Esophagus squamous epithelium (tissue), 5 donors: ENCODE results near the gene TIMD4. TPM values are rescaled to one million over a fixed set of nuclear protein-coding genes. Genes with fewer than 3 reads are reported as not detected.
"Not testable (repeated sequence)": the region's sequence is repeated elsewhere in the genome, so short reads cannot be mapped to it uniquely, and the experiment has no call there.

Experiments
- DNase-seq: peaks from one replicate; lab custom pipeline; 2025; lab: John Stamatoyannopoulos, UW
- H3K27ac ChIP-seq, 4 donors: fragments of 200-600 bp; sonication (generic); one replicate each; pipeline ENCODE4 v1.5.1; 2016 to 2019; ENCODE audit warnings: mild to moderate bottlenecking in 1 of 4
- H3K27me3 ChIP-seq, 4 donors: fragments of 200-600 bp; sonication (generic); 1 replicate in 3 of 4; 2 replicates in 1 of 4; pipeline versions ENCODE4 v1.5.1 to v1.6.0; 2017 to 2021; ENCODE audit warnings: antibody characterized with exemption in 1 of 4
- H3K36me3 ChIP-seq, 3 donors: fragments of 200-600 bp; sonication (generic); one replicate each; pipeline ENCODE4 v1.5.1; 2016 to 2019
- H3K4me1 ChIP-seq, 3 donors: fragments of 200-600 bp; sonication (generic); one replicate each; pipeline ENCODE4 v1.5.1; 2017 to 2019
- H3K4me3 ChIP-seq, 4 donors: fragments of 200-600 bp; sonication (generic); 1 replicate in 3 of 4; 2 replicates in 1 of 4; pipeline ENCODE4 v1.5.1; 2016 to 2019; ENCODE audit warnings: mild to moderate bottlenecking in 2 of 4, moderate library complexity in 1 of 4
- H3K9me3 ChIP-seq, 3 donors: fragments of 200-600 bp; sonication (generic); one replicate each; pipeline ENCODE4 v1.5.1; 2016 to 2019
- POLR2A ChIP-seq, 4 donors: fragments of 450-650 bp; IDR thresholded peaks; one replicate each; pipeline ENCODE4 v1.6.1; 2017; ENCODE audit warnings: antibody characterized with exemption in 4 of 4, mild to moderate bottlenecking in 4 of 4, moderate library complexity in 3 of 4
- WGBS, 2 donors: methylation state at CpG; one replicate each; pipeline ENCODE4 v1.1.5; 2018; 5-methylcytosine and 5-hydroxymethylcytosine counted together
- intact Hi-C: fragments of 100-400 bp; cut with DNase I; formaldehyde crosslinking; loops from one replicate; pipeline ENCODE4 v1.15.0; 2022
- total RNA-seq, 4 donors: library from RNA; depleted of rRNA; stranded (reverse); fragments of >200 nt; gene quantifications; one replicate each; pipeline ENCODE4 v1.1.0, GENCODE V29; 2016
- TF ChIP-seq, protein P1 (sequence below), 6 experiments: fragments of 450-650 bp in 4 of 6; fragments of 200-600 bp in 2 of 6; sonication (generic) in 2 of 6; IDR thresholded peaks; one replicate each; pipeline ENCODE4 v1.5.1; 2016 to 2019; ENCODE audit warnings: antibody characterized with exemption in 6 of 6, mild to moderate bottlenecking in 4 of 6, moderate library complexity in 4 of 6
- donor health status: DM: yes; HTN: yes; CAD: no.

The TIMD4 gene
- total RNA-seq, 4 donors from 2014 or later: not detected

DNA sequence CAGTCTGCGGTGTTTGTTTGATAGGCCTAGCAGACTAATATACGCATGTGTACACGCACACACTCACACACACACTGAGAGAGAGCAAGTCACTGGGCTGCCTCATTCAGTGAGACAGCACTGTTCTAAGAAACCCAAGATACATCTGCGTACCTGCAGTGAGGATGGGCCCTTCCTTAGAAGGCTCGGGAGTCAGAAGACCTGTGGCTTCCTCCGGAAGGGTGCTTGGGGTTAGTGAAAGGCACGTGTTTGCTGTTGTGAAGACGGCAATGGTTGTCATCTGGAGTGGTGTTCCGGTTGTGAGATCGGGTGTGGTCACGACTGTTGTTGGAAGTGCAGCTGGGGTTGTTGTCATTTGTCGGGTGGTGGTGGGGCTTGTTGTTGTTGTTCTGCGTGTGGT is 11.7 kb downstream of the TIMD4 start:
- H3K9me3 ChIP-seq: no peaks in the 10 kb centered on the region
- H3K27ac ChIP-seq: no peak overlapping the region
- no peak overlapping the region for H3K4me3 ChIP-seq
- TF ChIP-seq POLR2A (IDR thresholded peaks at IDR 0.05): no peak
- TF ChIP-seq, protein P1, sequence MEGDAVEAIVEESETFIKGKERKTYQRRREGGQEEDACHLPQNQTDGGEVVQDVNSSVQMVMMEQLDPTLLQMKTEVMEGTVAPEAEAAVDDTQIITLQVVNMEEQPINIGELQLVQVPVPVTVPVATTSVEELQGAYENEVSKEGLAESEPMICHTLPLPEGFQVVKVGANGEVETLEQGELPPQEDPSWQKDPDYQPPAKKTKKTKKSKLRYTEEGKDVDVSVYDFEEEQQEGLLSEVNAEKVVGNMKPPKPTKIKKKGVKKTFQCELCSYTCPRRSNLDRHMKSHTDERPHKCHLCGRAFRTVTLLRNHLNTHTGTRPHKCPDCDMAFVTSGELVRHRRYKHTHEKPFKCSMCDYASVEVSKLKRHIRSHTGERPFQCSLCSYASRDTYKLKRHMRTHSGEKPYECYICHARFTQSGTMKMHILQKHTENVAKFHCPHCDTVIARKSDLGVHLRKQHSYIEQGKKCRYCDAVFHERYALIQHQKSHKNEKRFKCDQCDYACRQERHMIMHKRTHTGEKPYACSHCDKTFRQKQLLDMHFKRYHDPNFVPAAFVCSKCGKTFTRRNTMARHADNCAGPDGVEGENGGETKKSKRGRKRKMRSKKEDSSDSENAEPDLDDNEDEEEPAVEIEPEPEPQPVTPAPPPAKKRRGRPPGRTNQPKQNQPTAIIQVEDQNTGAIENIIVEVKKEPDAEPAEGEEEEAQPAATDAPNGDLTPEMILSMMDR (IDR thresholded peaks at IDR 0.05): no peak
- intact Hi-C loops: no loop called here
- H3K4me1 ChIP-seq: no peaks in the 10 kb centered on the region
- 93 to 94% methylated on average over 8 to 13 of the region's 13 CpGs for WGBS, 2 donors
- no peaks in the 10 kb centered on the region for H3K36me3 ChIP-seq
- H3K27me3 ChIP-seq: no peaks in the 10 kb centered on the region
- no peak for DNase-seq

GRCh38 chr5:156950716-156951115 is 12.3 kb downstream of the TIMD4 start:
- no peak for DNase-seq
- H3K27me3 ChIP-seq: no peaks in the 10 kb centered on the region
- no peaks in the 10 kb centered on the region for H3K4me1 ChIP-seq
- no peak overlapping the region for H3K4me3 ChIP-seq
- no peak for TF ChIP-seq POLR2A (IDR thresholded peaks at IDR 0.05)
- TF ChIP-seq, protein P1 (IDR thresholded peaks at IDR 0.05): no peak
- no peaks in the 10 kb centered on the region for H3K36me3 ChIP-seq
- no peaks in the 10 kb centered on the region for H3K9me3 ChIP-seq
- intact Hi-C loops: no loop called here
- no peak overlapping the region for H3K27ac ChIP-seq
- WGBS, 2 donors: 52 to 66% methylated on average over 3 of the region's 3 CpGs

- H3K27ac ChIP-seq: no peak overlapping the region
- H3K9me3 ChIP-seq: no peaks in the 10 kb centered on the region
- H3K4me3 ChIP-seq: no peak overlapping the region
- no peaks in the 10 kb centered on the region for H3K4me1 ChIP-seq
- H3K36me3 ChIP-seq: no peaks in the 10 kb centered on the region
- intact Hi-C loops: no loop called here
- no peaks in the 10 kb centered on the region for H3K27me3 ChIP-seq
- DNase-seq: no peak
- TF ChIP-seq POLR2A (IDR thresholded peaks at IDR 0.05): no peak
- TF ChIP-seq, protein P1 (IDR thresholded peaks at IDR 0.05): no peak
Measured at GRCh38 chr5:156949424-156949823, 13.6 kb downstream of the TIMD4 start.

GRCh38 chr5:156947925-156948324 is 15.1 kb downstream of the TIMD4 start:
- DNase-seq: no peak
- Histone ChIP-seq H3K4me3 (no peak overlapping the region), H3K27me3 (no peaks in the 10 kb centered on the region), H3K4me1 (no peaks in the 10 kb centered on the region), H3K9me3 (no peaks in the 10 kb centered on the region), H3K36me3 (no peaks in the 10 kb centered on the region), H3K27ac (no peak overlapping the region)
- 62 to 77% methylated on average over 3 of the region's 3 CpGs for WGBS, 2 donors
- intact Hi-C loops: no loop called here
- TF ChIP-seq POLR2A (IDR thresholded peaks at IDR 0.05): no peak
- TF ChIP-seq, protein P1 (IDR thresholded peaks at IDR 0.05): no peak

GRCh38 chr5:156942064-156942463 is 21.0 kb downstream of the TIMD4 start:
- TF ChIP-seq, protein P1 (IDR thresholded peaks at IDR 0.05): no peak
- no peak for TF ChIP-seq POLR2A (IDR thresholded peaks at IDR 0.05)
- H3K4me3 ChIP-seq: no peak overlapping the region
- no peaks in the 10 kb centered on the region for H3K4me1 ChIP-seq
- 16 to 24% methylated on average over 2 of the region's 2 CpGs for WGBS, 2 donors
- H3K27ac ChIP-seq: no peak overlapping the region
- H3K27me3 ChIP-seq: no peaks in the 10 kb centered on the region
- DNase-seq: no peak
- no peaks in the 10 kb centered on the region for H3K36me3 ChIP-seq
- H3K9me3 ChIP-seq: no peaks in the 10 kb centered on the region
- intact Hi-C loops: no loop called here

- H3K36me3 ChIP-seq, H3K4me1 ChIP-seq, DNase-seq, H3K9me3 ChIP-seq, intact Hi-C loops, H3K4me3 ChIP-seq, H3K27ac ChIP-seq, H3K27me3 ChIP-seq: not testable (repeated sequence)
- 100% methylated on average over 1 to 6 of the region's 28 CpGs for WGBS, 2 donors
Measured at GRCh38 chr5:156940462-156940861, 22.6 kb downstream of the TIMD4 start.
